ENCODE results near the gene REV1. TPM values are rescaled to one million over a fixed set of nuclear protein-coding genes. Genes with fewer than 3 reads are reported as not detected.

The REV1 gene
- total RNA-seq, 3 donors from 2014 or later = 40.8 to 89.1 (median 78.0) TPM

DNA sequence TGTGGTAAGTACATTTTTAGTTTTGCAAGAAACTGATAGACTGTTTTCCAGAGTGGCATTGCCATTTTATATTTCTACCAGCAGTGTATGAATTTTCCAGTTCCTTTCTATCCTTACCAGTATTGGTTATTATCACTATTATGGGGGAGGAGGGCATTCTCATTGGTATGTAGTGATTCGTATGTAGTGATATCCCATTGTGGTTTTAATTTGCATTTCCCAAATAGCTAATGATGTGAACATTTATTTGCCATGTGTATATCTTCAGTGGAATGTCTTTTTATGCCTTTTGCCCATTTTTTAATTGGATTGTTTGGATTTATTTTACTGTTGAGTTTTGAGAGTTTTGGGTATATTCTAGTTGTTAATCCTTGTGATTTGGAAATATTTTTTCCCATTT lies 135.7 kb downstream of the REV1 start:
- Histone ChIP-seq H3K27ac (no peak overlapping the region), H3K4me1 (no peaks in the 10 kb centered on the region), H3K4me3 (no peak overlapping the region), H3K36me3 (no peaks in the 10 kb centered on the region), H3K9me3 (no peaks in the 10 kb centered on the region), H3K27me3 (no peaks in the 10 kb centered on the region)
- no peak for DNase-seq (ENCODE audit: low spot score in 2 of 2)
- TF ChIP-seq POLR2A (IDR thresholded peaks at IDR 0.05) (no peak), POLR2AphosphoS5 (IDR thresholded peaks at IDR 0.05) (no peak)
- TF ChIP-seq, protein P1, sequence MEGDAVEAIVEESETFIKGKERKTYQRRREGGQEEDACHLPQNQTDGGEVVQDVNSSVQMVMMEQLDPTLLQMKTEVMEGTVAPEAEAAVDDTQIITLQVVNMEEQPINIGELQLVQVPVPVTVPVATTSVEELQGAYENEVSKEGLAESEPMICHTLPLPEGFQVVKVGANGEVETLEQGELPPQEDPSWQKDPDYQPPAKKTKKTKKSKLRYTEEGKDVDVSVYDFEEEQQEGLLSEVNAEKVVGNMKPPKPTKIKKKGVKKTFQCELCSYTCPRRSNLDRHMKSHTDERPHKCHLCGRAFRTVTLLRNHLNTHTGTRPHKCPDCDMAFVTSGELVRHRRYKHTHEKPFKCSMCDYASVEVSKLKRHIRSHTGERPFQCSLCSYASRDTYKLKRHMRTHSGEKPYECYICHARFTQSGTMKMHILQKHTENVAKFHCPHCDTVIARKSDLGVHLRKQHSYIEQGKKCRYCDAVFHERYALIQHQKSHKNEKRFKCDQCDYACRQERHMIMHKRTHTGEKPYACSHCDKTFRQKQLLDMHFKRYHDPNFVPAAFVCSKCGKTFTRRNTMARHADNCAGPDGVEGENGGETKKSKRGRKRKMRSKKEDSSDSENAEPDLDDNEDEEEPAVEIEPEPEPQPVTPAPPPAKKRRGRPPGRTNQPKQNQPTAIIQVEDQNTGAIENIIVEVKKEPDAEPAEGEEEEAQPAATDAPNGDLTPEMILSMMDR (IDR thresholded peaks at IDR 0.05) = no peak
- intact Hi-C loops (cut with DNase I; ENCODE audit: low total_unique reads) = no loop called here

Other genes starting within 250 kb of the REV1 start
- gene LYG2, start 234.4 kb downstream of the REV1 start, total RNA-seq = not detected
- gene LYG1, start 188.8 kb downstream of the REV1 start, total RNA-seq = 1 to 10 TPM in 2 of 3 donors, under 1 TPM in 1; 0.80 to 4.3 (median 2.2) TPM
- 10 to 100 TPM; 31.7 to 54.4 (median 47.0) TPM for gene TXNDC9, start 153.7 kb downstream of the REV1 start, total RNA-seq
- gene EIF5B, start 152.6 kb downstream of the REV1 start, total RNA-seq = 10 to 100 TPM; 32.5 to 53.7 (median 42.3) TPM